DND-41 (cell line): ENCODE results near the gene RBM20.
"Not testable (repeated sequence)": the region's sequence is repeated elsewhere in the genome, so short reads cannot be mapped to it uniquely, and the experiment has no call there.

Experiments used
- ATAC-seq: fragments of 200-7000 bp; cut with Tn5 transposase; 3 replicates; pipeline ENCODE4 v1.9.1; 2021; ENCODE audit warnings: low read depth; ENCODE audit not compliant: insufficient read depth
- DNase-seq: peaks from one replicate; pipeline ENCODE4 v3.0.0-alpha.2; 2020
- H2AFZ ChIP-seq: 2 replicates; pipeline ENCODE4 v1.6.0; 2012; ENCODE audit warnings: low read depth, low read length
- H3K27ac ChIP-seq: 2 replicates; pipeline ENCODE4 v1.5.1; 2012; ENCODE audit warnings: low read length, inconsistent platforms
- H3K27me3 ChIP-seq: fragments of 200-600 bp; sonication (generic); 2 replicates; pipeline ENCODE4 v1.6.0; 2012; ENCODE audit warnings: low read length, mild to moderate bottlenecking, inconsistent platforms; ENCODE audit not compliant: insufficient read depth, poor library complexity
- H3K36me3 ChIP-seq: 2 replicates; pipeline ENCODE4 v1.5.1; 2012; ENCODE audit warnings: low read length, inconsistent platforms; ENCODE audit not compliant: insufficient read depth
- H3K4me1 ChIP-seq: 2 replicates; pipeline ENCODE4 v1.5.1; 2012; ENCODE audit warnings: mild to moderate bottlenecking, low read length; ENCODE audit not compliant: insufficient read depth
- H3K4me2 ChIP-seq: 2 replicates; pipeline ENCODE4 v1.6.0; 2012; ENCODE audit warnings: mild to moderate bottlenecking, moderate library complexity, low read length, inconsistent platforms; ENCODE audit not compliant: insufficient read depth
- H3K4me3 ChIP-seq, 2 experiments: fragments of 200-600 bp in 1 of 2; shearing (Covaris generic) in 1 of 2; 2 replicates each; pipeline ENCODE4 v1.5.1; 2012 to 2016; ENCODE audit warnings: inconsistent platforms in 2 of 2, low read length in 2 of 2, mild to moderate bottlenecking in 2 of 2, low read depth in 1 of 2, moderate library complexity in 1 of 2
- H3K79me2 ChIP-seq: 2 replicates; pipeline ENCODE4 v1.6.0; 2012; ENCODE audit warnings: low read length, inconsistent platforms; ENCODE audit not compliant: insufficient read depth
- H3K9ac ChIP-seq: 2 replicates; pipeline ENCODE4 v1.6.0; 2012; ENCODE audit warnings: low read depth, mild to moderate bottlenecking, inconsistent platforms, low read length, moderate library complexity
- H3K9me3 ChIP-seq: 2 replicates; pipeline ENCODE4 v1.5.1; 2012; ENCODE audit warnings: low read length, moderate library complexity, mild to moderate bottlenecking, inconsistent platforms; ENCODE audit not compliant: insufficient read depth, severe bottlenecking
- H4K20me1 ChIP-seq: 2 replicates; pipeline ENCODE4 v1.6.0; 2012; ENCODE audit warnings: low read length; ENCODE audit not compliant: insufficient read depth
- EZH2 ChIP-seq: IDR thresholded peaks from 3 replicates; pipeline ENCODE4 v1.6.1; 2012; ENCODE audit warnings: borderline replicate concordance, low read depth, mild to moderate bottlenecking, moderate library complexity, low read length, inconsistent platforms; ENCODE audit not compliant: severe bottlenecking
- TF ChIP-seq, protein P1 (sequence below): IDR thresholded peaks from 2 replicates; pipeline ENCODE4 v1.5.1; 2012; ENCODE audit warnings: borderline replicate concordance, low read length, moderate library complexity, mild to moderate bottlenecking; ENCODE audit not compliant: poor library complexity, severe bottlenecking; ENCODE audit errors: extremely low read depth

Gene RBM20

DNA sequence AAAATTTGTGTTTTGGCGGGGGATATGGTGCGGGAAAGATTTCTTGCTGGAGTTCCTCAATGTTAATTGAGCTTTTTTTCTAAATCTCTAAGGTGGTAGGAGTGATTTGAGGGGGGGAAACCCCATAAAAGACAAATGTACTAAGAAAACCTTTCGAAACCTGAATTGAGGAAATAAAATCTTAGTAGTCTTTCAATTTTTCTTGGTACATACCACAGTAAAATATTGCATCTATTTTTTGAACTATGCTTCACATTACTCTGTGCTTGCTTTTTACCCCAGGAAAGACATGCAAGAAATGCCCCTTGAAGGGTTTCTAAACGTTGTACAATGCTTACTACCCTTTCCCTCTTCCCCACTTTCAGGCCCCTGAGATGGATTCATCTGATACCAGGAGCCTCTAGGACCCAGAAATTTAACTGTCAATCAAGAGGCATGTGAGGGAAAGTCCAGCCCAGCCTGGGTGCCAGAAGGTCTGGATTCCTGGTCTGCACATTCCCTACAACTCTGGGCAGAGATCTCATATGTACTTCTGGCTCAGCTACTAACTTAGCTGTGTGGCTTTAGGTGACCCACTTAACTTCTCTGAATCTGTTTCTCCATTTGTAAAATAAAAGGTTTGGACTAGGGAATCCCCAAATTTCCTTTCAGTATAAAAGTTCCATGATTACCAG is 221.8 kb downstream of the RBM20 start:
- H3K4me1 ChIP-seq: peaks cover 20% of the 10 kb centered on the region
- H3K9me3 ChIP-seq: no peaks in the 10 kb centered on the region

DNA sequence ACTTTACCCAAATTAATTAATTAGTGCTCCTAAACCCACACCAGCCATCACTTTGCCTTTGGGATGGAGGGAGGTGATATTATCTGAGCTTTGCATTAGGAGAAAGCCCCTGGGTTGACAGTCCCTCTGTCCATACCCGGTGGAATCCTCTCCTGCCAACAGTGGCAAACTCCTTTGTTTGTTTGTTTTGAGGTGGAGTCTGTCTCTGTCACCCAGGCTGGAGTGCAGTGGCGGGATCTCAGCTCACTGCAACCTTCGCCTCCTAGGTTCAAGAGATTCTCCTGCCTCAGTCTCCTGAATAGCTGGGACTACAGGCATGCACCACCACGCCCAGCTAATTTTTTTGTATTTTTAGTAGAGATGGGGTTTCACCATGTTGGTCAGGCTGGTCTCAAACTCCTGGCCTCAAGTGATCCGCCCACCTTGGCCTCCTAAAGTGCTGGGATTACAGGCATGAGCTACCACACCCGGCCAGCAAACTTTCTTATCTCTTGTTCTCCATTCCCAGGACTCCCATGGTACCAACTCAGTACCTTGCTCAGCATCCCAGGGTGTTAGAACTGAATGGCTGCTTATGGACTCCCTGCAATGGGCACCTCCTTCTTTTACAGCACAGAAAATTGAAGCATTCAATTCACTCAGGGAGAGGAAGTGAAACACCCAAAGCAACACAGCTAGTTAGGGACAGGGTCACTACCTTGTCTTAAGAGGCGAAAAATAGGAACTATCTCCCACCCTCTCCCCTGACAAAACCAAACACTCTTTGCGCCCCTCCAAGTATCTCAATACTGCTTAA is 223.1 kb downstream of the RBM20 start:
- not testable (repeated sequence) for H3K36me3 ChIP-seq, H3K27me3 ChIP-seq, H3K9ac ChIP-seq, H3K4me2 ChIP-seq, H3K79me2 ChIP-seq, ATAC-seq, H2AFZ ChIP-seq, DNase-seq, H3K4me3 ChIP-seq, H3K9me3 ChIP-seq, H3K27ac ChIP-seq, H4K20me1 ChIP-seq
- peaks cover 25% of the 10 kb centered on the region for H3K4me1 ChIP-seq

More for the DNA sequence above, 221.8 kb downstream of the RBM20 start:
- Histone ChIP-seq H3K27me3 (no peaks in the 10 kb centered on the region), H3K4me3 (no peak overlapping the region), H3K4me2 (no peak overlapping the region), H3K79me2 (no peaks in the 10 kb centered on the region), H3K36me3 (no peaks in the 10 kb centered on the region), H4K20me1 (no peaks in the 10 kb centered on the region), H3K27ac (no peak overlapping the region), H2AFZ (no peak overlapping the region), H3K9ac (no peak overlapping the region)
- ATAC-seq (no peak), DNase-seq (no peak)
- no peak for TF ChIP-seq EZH2
- TF ChIP-seq, protein P1, sequence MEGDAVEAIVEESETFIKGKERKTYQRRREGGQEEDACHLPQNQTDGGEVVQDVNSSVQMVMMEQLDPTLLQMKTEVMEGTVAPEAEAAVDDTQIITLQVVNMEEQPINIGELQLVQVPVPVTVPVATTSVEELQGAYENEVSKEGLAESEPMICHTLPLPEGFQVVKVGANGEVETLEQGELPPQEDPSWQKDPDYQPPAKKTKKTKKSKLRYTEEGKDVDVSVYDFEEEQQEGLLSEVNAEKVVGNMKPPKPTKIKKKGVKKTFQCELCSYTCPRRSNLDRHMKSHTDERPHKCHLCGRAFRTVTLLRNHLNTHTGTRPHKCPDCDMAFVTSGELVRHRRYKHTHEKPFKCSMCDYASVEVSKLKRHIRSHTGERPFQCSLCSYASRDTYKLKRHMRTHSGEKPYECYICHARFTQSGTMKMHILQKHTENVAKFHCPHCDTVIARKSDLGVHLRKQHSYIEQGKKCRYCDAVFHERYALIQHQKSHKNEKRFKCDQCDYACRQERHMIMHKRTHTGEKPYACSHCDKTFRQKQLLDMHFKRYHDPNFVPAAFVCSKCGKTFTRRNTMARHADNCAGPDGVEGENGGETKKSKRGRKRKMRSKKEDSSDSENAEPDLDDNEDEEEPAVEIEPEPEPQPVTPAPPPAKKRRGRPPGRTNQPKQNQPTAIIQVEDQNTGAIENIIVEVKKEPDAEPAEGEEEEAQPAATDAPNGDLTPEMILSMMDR: no peak

DNA sequence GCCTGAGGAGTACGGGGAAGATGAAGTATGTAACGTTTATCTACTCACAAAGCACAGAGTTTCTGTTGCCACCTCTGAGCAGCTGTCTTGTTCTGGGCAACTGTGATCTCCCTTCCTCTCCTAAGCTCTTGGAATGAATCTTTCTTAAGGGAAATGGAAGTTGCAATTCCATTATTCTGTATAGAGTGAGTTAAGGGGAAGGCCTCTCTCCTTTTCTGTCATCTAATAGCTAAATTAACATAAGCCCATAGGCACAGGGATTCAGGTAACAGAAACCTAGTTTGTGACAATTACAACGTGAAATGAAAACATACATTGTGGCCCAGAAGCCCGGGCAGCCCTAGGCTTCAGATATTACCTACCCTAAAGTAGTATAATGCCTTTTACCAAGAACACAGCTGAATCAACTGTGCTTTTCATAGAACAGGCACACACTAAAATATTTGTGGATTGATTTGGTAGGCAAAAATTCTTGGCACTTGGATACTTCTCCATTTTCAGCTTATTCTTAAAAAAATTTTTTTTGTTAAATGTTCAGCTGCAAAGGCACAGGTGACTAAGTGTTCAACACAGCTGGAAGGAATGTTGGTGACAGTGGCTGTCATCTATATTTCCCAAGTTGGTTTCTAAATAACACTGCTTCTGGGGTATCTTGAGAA is 223.8 kb downstream of the RBM20 start:
- H3K4me3 ChIP-seq: no peak overlapping the region
- no peak overlapping the region for H3K9ac ChIP-seq
- H3K27me3 ChIP-seq: no peaks in the 10 kb centered on the region
- H3K36me3 ChIP-seq: no peaks in the 10 kb centered on the region
- TF ChIP-seq, protein P1: no peak
- TF ChIP-seq EZH2: no peak
- peaks cover 3% of the 10 kb centered on the region for H3K79me2 ChIP-seq
- DNase-seq: no peak
- no peak overlapping the region for H3K4me2 ChIP-seq
- no peaks in the 10 kb centered on the region for H4K20me1 ChIP-seq
- no peak overlapping the region for H2AFZ ChIP-seq
- no peak for ATAC-seq
- no peak overlapping the region for H3K27ac ChIP-seq
- H3K4me1 ChIP-seq: peaks cover 25% of the 10 kb centered on the region
- H3K9me3 ChIP-seq: no peaks in the 10 kb centered on the region

DNA sequence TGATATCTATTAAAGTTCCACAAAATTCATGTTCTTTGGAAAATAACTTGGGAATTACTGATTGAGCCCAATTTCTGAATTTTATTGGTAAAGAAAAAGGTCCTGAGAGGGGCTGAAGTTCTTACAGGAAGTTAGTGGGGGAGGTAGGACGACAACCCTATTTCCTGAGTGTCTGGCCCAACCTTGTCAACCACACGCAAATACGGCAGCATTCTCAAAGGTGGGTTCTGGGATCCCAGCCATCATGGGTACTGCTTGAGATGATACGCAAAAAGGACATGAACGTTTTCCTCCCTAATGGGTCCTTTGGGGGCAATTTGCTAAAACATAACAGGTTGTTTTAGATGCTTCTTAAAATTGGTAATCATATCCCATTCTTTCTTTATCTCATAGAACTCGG is 224.8 kb downstream of the RBM20 start:
- peaks cover 14% of the 10 kb centered on the region for H3K79me2 ChIP-seq
- no peaks in the 10 kb centered on the region for H4K20me1 ChIP-seq
- no peak for ATAC-seq
- no peak overlapping the region for H3K4me3 ChIP-seq
- peaks cover 30% of the 10 kb centered on the region for H3K4me1 ChIP-seq
- H3K9ac ChIP-seq: no peak overlapping the region
- peak; percentile 23 for DNase-seq
- TF ChIP-seq EZH2: no peak
- TF ChIP-seq, protein P1: no peak
- H3K4me2 ChIP-seq: no peak overlapping the region
- H3K9me3 ChIP-seq: no peaks in the 10 kb centered on the region
- H3K36me3 ChIP-seq: no peaks in the 10 kb centered on the region
- H2AFZ ChIP-seq: no peak overlapping the region
- no peaks in the 10 kb centered on the region for H3K27me3 ChIP-seq
- no peak overlapping the region for H3K27ac ChIP-seq
